ENCODE results near the gene RERG. TPM values are rescaled to one million over a fixed set of nuclear protein-coding genes. Genes with fewer than 3 reads are reported as not detected.

RERG gene, protein sequence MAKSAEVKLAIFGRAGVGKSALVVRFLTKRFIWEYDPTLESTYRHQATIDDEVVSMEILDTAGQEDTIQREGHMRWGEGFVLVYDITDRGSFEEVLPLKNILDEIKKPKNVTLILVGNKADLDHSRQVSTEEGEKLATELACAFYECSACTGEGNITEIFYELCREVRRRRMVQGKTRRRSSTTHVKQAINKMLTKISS
- total RNA-seq (2022; extraction: Qiagen RNA extraction; ENCODE audit: low read depth) = 0.09 to 0.20 TPM (median 0.13 TPM) in 5 replicates

DNA sequence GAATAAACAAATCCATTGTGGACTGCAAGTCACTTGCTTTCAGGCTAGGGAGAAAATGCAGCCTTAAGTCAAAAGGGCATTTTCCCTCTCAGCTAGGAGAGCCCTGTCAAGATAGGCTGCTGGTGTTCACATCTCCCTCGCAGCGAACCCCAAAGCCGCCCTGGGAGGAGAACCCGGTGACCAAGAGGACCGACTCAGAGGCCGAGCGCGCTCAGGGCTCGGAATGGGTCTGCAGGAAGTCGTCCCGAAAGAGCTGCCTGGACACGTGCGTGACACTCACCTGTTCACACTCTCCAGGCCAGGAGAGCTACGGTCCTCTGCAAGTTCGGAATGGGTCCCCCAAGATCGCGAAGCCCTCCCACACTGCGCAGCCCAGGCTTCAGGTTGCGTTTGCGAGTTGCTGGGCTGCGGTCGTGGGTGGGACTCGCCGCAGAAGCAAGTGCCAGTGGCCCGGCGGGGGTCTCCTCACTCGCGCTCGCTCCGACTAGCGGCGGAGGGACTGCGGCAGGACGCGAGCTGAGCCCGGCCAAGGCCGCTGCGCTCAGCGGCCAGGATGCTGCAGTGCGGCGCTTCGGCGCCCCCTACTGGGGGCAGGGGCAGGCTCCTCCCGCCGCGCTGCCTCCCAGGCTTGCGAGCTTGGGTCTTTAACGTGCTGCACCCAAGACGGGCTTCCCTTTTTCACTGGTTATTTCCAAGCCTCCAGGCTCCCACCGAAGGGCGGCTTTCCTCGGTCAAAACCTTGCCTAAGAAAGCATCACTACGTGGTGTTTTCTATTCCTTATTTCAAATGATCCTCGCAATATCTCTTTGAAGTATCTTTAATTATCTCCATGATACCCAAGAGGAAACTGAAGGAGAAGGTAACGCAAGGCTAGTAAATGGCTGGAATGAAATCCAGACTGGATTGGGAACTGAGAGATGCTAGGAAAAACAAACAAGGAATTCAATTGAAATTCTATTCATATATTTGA, at the start of gene RERG:
TSS of gene RERG (minus strand) at position 503 of the 971 bp plus-strand sequence. CDS start 3,928 bp downstream, outside the sequence.

Other genes with a start within 250 kb of the RERG start
- gene PDE6H, start 248.4 kb downstream of the RERG start, total RNA-seq (2022; extraction: Qiagen RNA extraction; ENCODE audit: low read depth) = not detected in 5 replicates
- gene PTPRO, start 101.1 kb upstream of the RERG start, total RNA-seq (2022; extraction: Qiagen RNA extraction; ENCODE audit: low read depth) = 0.03 to 0.14 TPM in 2 of 5 replicates, not detected in the others